HUES48 (cell line): ENCODE results near the gene EPHA2.
"Not testable (repeated sequence)": the region's sequence is repeated elsewhere in the genome, so short reads cannot be mapped to it uniquely, and the experiment has no call there.

ENCODE experiments used
- H3K27ac ChIP-seq: one replicate; pipeline ENCODE4 v1.7.0; 2013; ENCODE audit warnings: low read depth, low read length, inconsistent platforms
- H3K27me3 ChIP-seq: 2 replicates; pipeline ENCODE4 v1.6.1; 2013; ENCODE audit warnings: mild to moderate bottlenecking, low read length; ENCODE audit not compliant: control insufficient read depth, insufficient read depth
- H3K36me3 ChIP-seq: 2 replicates; pipeline ENCODE4 v1.6.1; 2013; ENCODE audit warnings: low read length; ENCODE audit not compliant: control insufficient read depth, insufficient read depth
- H3K4me1 ChIP-seq: 2 replicates; pipeline ENCODE4 v1.6.1; 2013; ENCODE audit warnings: mild to moderate bottlenecking, low read length; ENCODE audit not compliant: control insufficient read depth, insufficient read depth
- H3K4me3 ChIP-seq: 2 replicates; pipeline ENCODE4 v1.5.1; 2013; ENCODE audit warnings: mild to moderate bottlenecking, low read depth, low read length
- H3K9ac ChIP-seq: 2 replicates; pipeline ENCODE4 v1.6.1; 2013; ENCODE audit warnings: mild to moderate bottlenecking, low read depth, low read length, moderate library complexity
- H3K9me3 ChIP-seq: 2 replicates; pipeline ENCODE4 v1.6.1; 2013; ENCODE audit warnings: low read length; ENCODE audit not compliant: control insufficient read depth, insufficient read depth

EPHA2 gene

GRCh38 chr1:16196139-16196538, 40.3 kb upstream of the EPHA2 start:
- not testable (repeated sequence) for H3K27me3 ChIP-seq, H3K9ac ChIP-seq, H3K9me3 ChIP-seq, H3K27ac ChIP-seq, H3K4me1 ChIP-seq, H3K4me3 ChIP-seq
- H3K36me3 ChIP-seq: peaks cover 20% of the 10 kb centered on the region; the same call in 1 of the 2 replicates

GRCh38 chr1:16195518-16195905, 39.6 kb upstream of the EPHA2 start:
- Histone ChIP-seq H3K4me3 (no peak overlapping the region), H3K9me3 (no peaks in the 10 kb centered on the region), H3K27me3 (no peaks in the 10 kb centered on the region)

GRCh38 chr1:16191916-16192546, 36.2 kb upstream of the EPHA2 start:
- Histone ChIP-seq H3K27ac (no peak overlapping the region), H3K4me1 (no peaks in the 10 kb centered on the region), H3K9ac (no peak overlapping the region), H3K36me3 (no peaks in the 10 kb centered on the region), H3K4me3 (no peak overlapping the region), H3K27me3 (no peaks in the 10 kb centered on the region), H3K9me3 (no peaks in the 10 kb centered on the region)

More at GRCh38 chr1:16195518-16195905, 39.6 kb upstream of the EPHA2 start:
- H3K4me1 ChIP-seq: no peaks in the 10 kb centered on the region
- no peak overlapping the region for H3K27ac ChIP-seq
- no peak overlapping the region for H3K9ac ChIP-seq
- peaks cover 15% of the 10 kb centered on the region; the same call in 1 of the 2 replicates for H3K36me3 ChIP-seq

- H3K9me3 ChIP-seq: no peaks in the 10 kb centered on the region
Measured at GRCh38 chr1:16191309-16191708, 35.4 kb upstream of the EPHA2 start.

GRCh38 chr1:16189921-16190621, 34.2 kb upstream of the EPHA2 start:
- H3K9ac ChIP-seq: no peak overlapping the region
- no peaks in the 10 kb centered on the region for H3K9me3 ChIP-seq
- H3K4me1 ChIP-seq: no peaks in the 10 kb centered on the region
- H3K36me3 ChIP-seq: no peaks in the 10 kb centered on the region
- no peaks in the 10 kb centered on the region for H3K27me3 ChIP-seq
- no peak overlapping the region for H3K27ac ChIP-seq
- no peak overlapping the region for H3K4me3 ChIP-seq

More at GRCh38 chr1:16191309-16191708, 35.4 kb upstream of the EPHA2 start:
- H3K9ac ChIP-seq: no peak overlapping the region
- no peak overlapping the region for H3K27ac ChIP-seq
- H3K4me1 ChIP-seq: no peaks in the 10 kb centered on the region
- no peaks in the 10 kb centered on the region for H3K27me3 ChIP-seq
- H3K36me3 ChIP-seq: no peaks in the 10 kb centered on the region
- H3K4me3 ChIP-seq: no peak overlapping the region

GRCh38 chr1:16189003-16189402, 33.1 kb upstream of the EPHA2 start:
- no peaks in the 10 kb centered on the region for H3K27me3 ChIP-seq
- no peaks in the 10 kb centered on the region for H3K9me3 ChIP-seq
- no peak overlapping the region for H3K9ac ChIP-seq
- H3K36me3 ChIP-seq: no peaks in the 10 kb centered on the region
- no peaks in the 10 kb centered on the region for H3K4me1 ChIP-seq
- H3K4me3 ChIP-seq: no peak overlapping the region
- no peak overlapping the region for H3K27ac ChIP-seq

GRCh38 chr1:16187748-16188401, 32.0 kb upstream of the EPHA2 start:
- H3K4me1 ChIP-seq: no peaks in the 10 kb centered on the region
- no peaks in the 10 kb centered on the region for H3K9me3 ChIP-seq
- no peaks in the 10 kb centered on the region for H3K36me3 ChIP-seq
- no peak overlapping the region for H3K9ac ChIP-seq
- no peak overlapping the region for H3K27ac ChIP-seq
- no peak overlapping the region for H3K4me3 ChIP-seq
- H3K27me3 ChIP-seq: no peaks in the 10 kb centered on the region

GRCh38 chr1:16186655-16187235, 30.9 kb upstream of the EPHA2 start:
- H3K27ac ChIP-seq: no peak overlapping the region
- no peak overlapping the region for H3K4me3 ChIP-seq
- H3K27me3 ChIP-seq: no peaks in the 10 kb centered on the region
- no peak overlapping the region for H3K9ac ChIP-seq
- no peaks in the 10 kb centered on the region for H3K9me3 ChIP-seq
- H3K4me1 ChIP-seq: peaks cover 5% of the 10 kb centered on the region
- H3K36me3 ChIP-seq: no peaks in the 10 kb centered on the region

GRCh38 chr1:16184557-16185303, 28.9 kb upstream of the EPHA2 start:
- no peak overlapping the region for H3K27ac ChIP-seq

GRCh38 chr1:16183765-16184556, 28.1 kb upstream of the EPHA2 start:
- H3K27me3 ChIP-seq: no peaks in the 10 kb centered on the region
- H3K4me3 ChIP-seq: no peak overlapping the region
- H3K9me3 ChIP-seq: no peaks in the 10 kb centered on the region
- H3K4me1 ChIP-seq: peaks cover 9% of the 10 kb centered on the region
- H3K9ac ChIP-seq: no peak overlapping the region
- H3K27ac ChIP-seq: no peak overlapping the region
- no peaks in the 10 kb centered on the region for H3K36me3 ChIP-seq

More at GRCh38 chr1:16184557-16185303, 28.9 kb upstream of the EPHA2 start:
- H3K9me3 ChIP-seq: no peaks in the 10 kb centered on the region
- H3K27me3 ChIP-seq: no peaks in the 10 kb centered on the region
- H3K4me3 ChIP-seq: no peak overlapping the region
- H3K36me3 ChIP-seq: no peaks in the 10 kb centered on the region
- no peak overlapping the region for H3K9ac ChIP-seq
- H3K4me1 ChIP-seq: peaks cover 9% of the 10 kb centered on the region
